Stimulated activated CD8-positive, alpha-beta memory T cell treated with anti-CD3 and anti-CD28 coated beads, Interleukin-12 subunit alpha, Interleukin-12 subunit beta, amount 100 ng/mL, for 24 hours (primary cell): Measurements from ENCODE around the gene ADNP.

Experiments used
- DNase-seq: peaks from one replicate; pipeline ENCODE4 v3.0.0-alpha.2; 2020; ENCODE audit errors: extremely low read depth

Gene ADNP

DNA sequence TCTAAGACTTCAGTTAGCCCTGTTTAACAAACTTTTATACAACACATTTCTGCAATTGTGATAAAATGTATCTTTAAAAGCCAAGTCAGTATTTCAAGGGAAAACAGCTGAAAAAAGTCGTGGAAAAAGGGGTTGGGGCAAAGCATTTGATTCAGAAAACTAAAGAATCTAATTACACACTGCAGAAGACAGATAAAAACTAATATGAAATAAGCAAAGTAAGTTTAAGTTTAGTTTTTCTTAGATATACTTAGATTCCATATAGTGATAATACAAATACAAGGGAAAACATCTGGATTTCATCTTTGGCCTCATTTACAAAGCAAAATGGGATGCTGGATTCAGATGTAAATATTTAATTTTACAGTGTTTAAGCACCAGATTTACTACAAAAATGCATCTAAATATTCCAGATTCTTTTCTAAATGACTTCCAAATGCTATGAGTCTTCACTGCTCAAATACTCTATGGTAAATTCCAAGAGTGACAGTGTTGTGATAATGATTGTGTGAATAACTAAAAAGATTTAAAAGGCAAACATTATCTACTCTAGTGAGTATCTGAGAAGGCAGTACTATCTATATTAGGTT, 1.5 kb upstream of the ADNP start:
- DNase-seq: no peak

DNA sequence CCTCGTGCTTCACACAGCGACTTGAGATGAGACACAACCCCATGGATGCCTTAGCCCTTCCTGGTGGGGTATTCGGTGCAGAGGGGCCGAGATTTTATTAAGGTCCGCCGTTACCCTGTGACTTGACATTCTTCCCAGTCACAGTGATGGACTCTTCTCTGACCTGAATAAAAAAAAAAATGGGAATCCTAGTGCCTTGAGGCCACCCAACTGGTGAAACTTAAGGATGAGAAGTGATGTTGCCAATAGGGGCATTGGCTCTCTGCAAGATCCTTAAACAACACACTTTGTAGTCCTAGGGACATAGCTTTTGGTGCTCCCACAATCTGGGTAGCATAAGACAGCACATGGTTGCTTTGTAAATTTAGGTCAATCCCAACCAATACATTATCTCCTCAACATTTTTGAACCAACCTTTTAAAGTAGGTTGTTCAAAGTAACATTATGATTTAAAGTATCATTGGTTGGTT, 814 bp upstream of the ADNP start:
- DNase-seq: no peak

DNA sequence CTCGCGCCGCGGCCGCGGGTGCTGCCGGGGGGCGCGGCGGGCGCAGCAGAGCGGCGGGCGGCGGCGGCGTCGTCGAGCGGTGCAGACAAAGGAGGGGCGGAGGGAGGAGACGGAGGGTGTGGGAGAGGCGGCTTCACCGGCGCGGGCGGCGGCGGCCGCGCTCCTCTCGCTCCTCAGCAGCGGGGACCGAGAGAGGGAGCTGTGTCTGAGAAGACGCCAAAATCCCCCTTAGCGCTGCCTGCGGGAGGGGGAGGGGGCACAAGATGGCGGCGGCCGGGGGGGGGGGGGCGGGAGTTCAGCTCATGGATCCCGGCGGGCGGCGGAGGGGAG, 296 bp downstream of the ADNP start:
- no peak for DNase-seq

DNA sequence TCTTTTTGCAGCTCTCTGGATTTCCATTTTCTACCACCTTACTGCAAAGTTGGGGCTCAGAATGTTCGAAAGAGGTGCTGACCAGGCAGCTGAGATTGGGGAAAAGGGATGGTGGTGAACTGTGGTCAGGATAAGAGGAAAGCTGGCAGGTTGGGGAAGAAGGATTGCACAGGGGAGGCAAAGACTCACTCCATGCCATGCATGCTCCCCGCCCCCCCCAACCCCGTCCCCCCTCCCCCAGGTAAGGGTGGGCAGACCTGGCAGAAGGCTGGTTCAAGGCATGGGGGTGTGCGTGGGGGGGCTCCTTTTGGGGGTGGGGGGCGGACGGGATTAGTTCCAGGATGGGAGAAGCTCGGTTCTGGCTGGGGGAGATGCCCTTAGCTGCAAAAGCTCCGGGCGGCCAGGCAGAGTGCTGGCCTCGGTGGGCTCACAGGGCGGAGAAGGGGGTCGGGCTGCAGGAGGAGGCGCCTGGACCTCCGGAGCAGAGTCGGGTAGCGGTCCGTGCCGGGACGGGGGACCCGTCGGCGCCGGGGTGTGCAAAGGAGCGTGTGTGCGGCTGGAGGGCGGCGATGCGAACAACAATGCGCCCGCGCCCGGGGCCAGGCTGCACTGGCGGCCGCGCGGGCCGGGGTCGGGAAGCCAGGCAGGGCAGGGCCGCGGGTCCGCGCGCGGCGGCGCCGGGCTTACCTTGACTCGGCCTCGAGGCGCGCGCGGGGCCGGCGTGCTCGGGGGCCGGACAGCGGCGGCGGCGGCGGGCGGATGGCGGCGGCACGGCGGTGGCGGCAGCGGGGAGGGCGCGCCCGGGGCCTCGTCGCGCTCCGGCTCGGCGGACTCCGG, 880 bp downstream of the ADNP start:
- DNase-seq: no peak

DNA sequence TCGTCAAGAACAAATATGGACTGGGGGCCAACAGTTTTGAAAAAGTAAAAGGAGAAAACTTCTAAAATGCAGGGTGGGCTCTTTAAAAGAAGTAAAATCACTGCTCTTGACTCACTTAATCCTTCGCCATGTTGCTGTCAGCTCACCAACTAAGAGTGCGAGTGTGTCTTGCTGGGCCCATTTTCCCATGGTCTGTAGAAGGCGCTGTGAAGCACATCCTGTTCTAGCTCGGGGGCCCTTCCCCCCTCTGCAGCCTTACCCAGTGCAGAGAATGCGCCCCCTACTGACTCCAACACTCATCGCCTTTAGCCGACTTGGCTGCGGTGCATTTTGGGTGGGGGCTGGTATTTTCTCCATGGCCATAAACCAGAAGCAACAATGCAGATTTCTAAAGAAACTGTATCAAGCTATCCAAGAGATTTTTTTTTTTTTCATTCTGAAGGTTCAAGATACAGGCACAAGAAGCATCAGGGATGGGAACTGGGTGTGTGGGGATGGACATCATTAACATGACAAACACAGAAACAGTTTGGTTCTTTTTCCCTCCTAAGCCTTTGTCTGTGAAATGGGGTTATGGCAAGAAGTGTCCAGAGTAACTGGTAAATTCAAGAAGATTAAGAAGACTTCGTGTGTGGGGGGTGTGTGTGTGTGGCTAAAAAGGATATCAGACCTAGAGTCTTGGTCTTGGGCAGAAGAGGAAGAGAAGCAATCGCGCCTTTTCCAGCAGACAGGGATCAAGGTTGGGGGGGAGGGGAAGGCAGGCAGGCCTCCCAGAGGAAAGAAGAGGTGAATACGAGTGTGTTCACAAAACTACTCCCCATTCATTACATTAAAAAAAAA, 1.7 kb downstream of the ADNP start:
- peak; percentile 82 for DNase-seq

DNA sequence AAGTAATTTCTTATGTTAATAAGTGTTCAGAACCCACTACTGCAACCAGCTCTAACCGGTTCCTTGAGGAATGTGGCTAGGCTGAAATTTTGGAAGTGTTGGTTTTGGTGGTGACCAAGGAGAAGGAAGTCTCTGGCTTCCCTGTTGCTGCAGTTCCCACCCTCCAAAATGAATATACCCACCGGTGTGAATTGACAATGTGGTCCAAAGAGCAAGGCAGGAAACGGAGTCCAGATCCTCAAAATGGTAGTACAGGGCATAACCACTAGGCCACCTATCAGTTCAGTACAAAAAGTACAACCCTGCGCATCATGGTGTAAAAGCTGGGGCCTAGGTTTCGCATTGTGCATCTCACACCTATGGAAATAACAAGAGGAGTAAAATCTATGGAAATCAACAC, 2.8 kb downstream of the ADNP start:
- no peak for DNase-seq

DNA sequence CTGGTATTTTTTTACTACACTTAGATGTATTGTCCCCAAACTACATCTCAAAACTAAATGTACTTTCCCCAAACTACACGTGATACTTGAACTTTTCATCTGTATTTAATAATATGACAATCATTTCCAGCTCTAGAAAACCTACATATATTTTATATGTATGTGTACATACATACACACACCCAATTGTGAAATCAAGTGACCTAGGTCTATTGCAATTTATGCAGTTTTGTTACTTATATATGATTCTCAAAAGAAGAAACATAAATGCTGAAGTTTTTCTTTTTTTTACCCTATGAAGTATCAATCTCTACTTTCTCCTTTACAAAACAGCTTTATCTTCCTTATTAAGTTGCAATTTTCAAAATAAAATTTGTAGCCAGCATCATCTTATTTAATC, 4.7 kb downstream of the ADNP start:
- no peak for DNase-seq

DNA sequence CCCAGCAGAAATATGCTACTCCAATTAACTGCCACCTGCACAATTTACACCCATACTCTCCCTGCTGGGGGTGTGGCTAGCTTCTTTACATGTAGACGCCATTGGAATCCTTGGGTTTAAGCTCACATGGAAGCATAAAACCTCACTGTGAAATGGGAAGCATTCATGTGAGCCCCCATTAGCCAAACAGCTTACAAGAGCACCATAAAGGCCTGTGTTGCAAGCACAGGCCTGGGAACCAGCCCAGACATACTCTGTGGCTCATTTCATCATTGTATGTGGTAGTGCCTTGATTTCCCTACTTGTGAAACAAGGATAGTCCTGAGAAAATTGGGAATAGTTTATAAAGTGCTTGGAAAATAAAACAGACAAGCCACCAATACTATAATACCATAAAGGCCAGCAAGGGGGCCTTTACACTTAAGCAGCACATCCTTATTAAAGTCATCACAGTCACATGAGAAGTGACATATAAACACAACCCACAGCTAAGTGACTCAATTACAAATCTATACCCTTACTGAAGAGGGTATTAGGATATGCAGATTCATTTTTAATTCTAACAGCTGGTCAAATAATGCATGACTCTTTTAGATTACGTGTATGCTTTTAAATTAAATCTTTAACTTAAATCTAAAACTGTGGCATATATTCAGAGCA, 6.8 kb downstream of the ADNP start:
- no peak for DNase-seq

DNA sequence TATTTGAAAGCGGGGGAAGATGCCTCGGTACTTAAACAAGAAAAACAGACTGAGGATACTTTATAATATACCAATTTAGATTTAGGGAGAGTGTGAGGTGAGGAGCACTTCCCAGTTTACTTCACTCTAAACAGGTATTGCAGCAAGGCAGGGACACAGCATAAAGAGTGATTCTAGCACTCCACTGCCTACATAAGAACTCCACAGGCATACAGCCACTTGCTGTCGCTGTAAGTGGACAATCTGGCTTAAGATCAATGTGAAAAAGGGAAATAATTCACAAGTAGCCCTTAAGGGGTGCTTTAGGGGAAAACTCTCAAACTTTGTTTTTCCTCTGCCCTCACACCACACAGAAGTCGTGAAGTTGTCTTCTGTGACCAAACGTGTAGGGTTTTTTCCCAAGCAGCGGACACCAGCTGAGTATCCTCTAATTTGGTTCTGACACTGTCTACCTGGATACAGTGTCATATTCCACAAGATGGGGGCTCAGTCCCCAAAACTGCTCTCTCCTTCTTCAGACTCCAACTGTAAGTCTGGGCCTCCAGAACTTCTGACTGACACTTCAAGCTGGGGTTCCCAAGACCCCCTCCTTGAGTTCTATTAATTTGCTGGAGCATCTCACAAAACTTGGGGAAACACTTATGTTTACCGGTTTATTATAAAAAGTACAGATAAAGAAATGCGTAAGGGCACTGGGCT, 9.3 kb downstream of the ADNP start:
- no peak for DNase-seq

DNA sequence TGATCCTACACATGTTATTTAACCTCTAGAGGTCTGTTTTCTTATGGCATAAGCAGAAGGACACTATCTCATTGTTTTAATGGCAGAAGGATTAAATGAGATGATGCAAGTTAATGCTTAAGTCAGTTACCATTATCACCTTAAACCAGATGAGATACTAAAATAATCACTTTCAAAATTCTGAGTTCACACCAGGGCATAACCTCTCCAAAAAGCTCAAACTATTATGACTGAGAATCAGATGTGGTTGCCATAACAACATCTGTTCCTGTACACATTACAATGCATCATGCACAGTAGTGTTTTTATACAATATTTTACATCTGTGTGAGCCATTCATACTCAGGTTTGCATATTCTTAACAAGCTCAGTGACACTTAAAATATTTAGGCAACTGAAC, 10.2 kb downstream of the ADNP start:
- DNase-seq: no peak

DNA sequence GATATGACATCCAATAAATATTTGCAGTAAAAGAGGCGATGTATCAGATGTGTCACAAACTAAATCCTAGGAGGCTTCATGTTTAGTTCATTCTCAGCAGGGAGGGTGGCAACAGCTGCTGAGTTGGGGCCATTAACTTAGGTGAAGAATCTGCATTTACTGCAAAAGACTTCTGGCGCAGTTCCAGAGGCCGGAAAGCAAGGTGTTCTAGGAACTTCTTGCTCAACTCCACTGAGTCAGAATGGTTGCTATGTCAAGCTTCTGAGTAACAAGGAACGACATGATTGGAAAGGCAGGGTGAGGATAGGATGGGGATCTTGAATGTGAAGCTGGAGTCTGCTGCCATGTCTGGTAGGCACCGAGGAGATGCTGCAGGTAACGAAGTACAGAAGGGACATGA, 11.7 kb downstream of the ADNP start:
- DNase-seq: no peak

DNA sequence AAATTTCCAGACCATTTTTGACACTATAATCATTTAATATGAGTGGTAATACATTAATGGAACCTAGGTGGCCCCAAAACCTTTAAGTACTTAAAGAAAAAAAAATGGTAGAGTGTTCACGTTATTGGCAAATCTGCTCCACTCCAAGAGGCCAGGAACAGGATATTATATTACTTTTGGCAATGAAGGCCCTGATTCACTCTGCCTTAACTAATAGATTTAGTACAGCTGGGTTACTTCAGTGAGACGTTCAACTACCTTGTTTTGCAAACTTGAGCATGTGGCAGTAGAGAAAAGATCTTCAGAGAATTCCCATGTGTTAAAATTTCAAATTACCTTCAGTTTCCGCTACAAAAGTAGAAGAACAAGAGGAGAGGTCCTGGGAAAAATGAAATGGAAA, 12.8 kb downstream of the ADNP start:
- DNase-seq: no peak

DNA sequence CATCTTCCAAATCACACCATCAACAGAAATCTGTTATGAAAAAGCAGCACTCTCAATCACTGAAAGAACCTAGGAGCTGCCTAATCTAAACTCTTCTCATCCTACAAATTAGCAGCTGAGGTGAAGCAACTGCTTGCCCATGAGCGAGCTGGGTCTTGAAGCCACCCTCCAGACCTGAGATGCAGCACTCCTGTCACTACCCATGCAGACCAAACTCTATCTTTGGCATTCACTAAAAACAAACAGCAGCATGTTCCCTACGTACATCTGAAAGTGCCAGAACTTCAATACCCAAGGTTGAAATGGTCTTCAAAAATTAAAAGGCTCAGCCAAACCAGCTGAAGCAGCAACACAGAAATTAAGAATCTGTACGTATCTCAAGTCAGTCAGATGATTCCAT, 14.3 kb downstream of the ADNP start:
- no peak for DNase-seq

DNA sequence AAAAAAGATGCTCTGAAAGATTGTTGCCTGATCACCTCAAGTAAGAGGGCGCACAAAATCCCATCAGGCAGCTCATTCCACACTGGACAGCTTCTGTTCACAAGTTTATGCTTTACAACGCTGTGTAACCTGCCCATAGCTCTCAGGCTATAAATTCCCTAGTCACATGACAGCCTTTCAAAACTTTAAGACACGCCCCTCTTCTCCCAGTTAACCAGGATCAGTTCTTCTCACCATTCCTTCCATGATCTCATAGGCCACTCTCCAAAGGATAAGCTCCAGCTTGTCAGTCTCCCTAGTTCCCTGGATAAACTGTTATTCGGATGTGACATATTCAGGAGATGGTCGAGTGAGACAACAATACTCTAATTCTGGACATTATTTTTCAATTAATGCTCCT, 15.0 kb downstream of the ADNP start:
- no peak for DNase-seq

DNA sequence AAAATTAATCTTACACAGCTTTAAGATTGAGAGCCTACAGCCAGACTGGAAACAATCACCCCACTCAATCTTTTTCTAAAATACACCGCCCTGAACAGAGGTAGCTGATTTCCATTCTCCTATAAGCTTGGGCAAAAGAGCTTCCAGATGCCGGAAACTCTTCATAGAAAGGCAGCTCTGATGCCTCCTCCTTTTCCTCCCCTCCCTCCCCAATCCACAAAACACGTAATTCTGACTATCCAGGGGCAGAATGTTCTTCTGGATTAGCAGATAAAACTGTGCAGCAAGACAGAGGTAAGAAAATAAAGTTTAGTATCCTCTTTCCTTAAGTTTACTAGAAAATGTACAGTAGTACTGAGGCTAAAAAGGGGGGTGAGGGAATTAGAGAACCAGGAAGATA, 15.8 kb downstream of the ADNP start:
- no peak for DNase-seq

DNA sequence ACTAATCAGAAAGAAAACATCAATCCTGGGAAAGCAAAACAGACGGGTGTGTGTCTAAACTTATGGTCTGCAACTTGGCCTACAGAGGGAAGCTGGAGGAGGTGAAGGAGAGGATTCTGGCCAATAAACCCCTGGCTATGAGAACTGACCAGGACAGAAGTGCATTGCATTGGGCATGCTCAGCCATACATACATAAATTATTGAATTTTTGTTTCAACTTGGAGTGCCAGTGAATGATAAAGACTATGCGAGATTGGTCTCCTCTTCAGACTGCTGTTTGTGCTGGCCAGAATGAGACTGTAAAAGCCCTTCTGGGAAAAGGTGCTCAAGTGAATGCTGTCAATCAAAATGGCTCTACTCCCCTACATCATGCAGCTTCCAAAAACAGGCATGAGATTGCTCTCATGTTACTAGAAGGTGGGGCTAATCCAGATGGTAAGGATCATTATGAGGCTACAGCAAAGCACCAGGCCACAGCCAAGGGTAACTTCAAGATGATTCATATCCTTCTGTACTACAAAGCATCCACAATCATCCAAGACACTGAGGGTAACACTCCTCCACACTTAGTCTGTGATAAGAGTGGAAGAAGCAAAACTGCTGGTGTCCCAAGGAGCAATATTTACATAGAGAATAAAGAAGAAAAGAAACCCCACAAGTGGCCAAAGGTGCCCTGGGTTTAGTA, 17.4 kb downstream of the ADNP start:
- no peak for DNase-seq

DNA sequence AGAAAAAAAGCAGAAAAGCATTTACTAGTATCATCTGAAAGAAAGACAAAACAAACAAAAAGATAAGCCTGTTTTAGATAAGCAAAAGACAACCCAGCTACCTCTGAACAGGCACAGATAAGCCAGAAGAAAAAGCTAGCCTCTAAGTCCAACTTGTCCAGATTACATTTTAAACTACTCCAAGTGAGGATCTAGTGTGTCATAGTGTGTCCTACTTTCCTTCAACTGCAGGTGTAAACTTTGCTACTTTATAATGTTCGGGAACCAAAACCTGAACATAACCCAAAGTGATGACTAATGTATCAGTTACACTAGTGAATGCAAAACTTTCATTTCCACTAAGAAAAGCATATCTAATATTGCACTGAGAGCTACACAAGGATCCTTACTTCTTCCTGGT, 19.5 kb downstream of the ADNP start:
- DNase-seq: no peak

DNA sequence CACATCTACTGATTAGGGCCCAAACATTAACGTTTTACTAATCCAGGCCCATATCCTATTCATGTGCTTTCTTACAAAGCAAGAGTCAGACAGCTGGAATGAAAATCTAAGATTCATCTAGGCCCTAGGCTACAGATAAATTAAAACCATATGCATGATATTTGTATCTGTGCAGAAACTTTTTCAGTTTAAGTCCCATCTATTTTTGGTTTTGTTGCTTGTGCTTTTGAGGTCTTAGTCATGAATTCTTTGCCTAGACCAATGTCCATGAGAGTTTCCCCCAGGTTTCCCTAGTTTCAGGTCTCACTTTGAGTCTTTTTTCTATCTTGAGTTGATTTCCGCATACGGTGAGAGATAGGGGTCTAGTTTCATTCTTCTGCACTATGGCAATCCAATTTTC, 20.2 kb downstream of the ADNP start:
- DNase-seq: no peak

DNA sequence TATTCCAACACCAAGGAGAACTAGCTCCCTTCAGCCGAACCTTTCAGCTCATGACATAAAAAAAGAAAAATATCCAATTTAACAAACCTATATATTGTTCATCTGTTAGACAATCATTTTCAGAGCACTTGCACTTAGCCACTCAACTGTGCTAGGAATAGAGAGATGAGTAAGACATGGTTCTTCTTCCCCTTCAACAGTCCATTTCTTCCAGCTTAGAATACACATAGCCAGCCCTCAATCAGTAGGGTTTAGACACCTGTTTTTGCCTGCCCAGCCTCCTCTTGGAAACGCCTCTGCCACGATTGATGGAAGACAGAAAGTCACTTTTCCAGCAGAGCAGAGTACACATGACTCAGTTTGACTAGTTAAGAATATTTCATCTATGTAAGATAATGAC, 21.8 kb downstream of the ADNP start:
- DNase-seq: no peak

DNA sequence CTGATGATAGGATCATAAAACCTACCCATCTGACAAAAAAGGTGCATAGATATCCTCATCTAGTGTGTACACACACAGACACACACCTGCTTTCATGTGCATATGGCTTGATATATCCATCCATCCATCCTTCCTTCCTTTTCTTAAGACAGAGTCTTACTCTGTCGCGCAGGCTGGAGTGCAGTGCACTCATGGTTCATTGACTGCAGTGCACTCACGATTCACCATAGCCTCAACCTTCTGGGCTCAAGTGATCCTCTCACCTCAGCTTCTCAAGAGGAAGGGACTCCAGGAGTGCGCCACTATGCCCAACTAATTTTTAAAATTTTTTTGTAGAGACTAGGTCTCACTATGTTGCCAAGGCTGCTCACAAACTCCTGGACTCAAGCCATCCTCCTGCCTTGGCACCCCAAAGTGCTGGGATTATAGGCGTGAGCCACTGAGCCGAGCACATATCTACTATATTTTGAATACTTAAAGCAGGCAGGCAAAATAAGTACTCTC, 27.1 kb downstream of the ADNP start:
- DNase-seq: no peak
